HG03025 (cell line): ENCODE results near the gene PPP2R2D.
"Not testable (repeated sequence)": the region's sequence is repeated elsewhere in the genome, so short reads cannot be mapped to it uniquely, and the experiment has no call there.

Source experiments
- ATAC-seq: cut with Tn5 transposase; IDR thresholded peaks from one replicate; pipeline ENCODE4 v1.9.1; 2021; ENCODE audit warnings: mild to moderate bottlenecking, moderate library complexity; ENCODE audit not compliant: unreplicated experiment, low FRiP score

PPP2R2D gene

GRCh38 chr10:131986851-131987250 lies 86.0 kb downstream of the PPP2R2D start:
- ATAC-seq, result not testable (repeated sequence)

GRCh38 chr10:131987301-131987700 lies 86.5 kb downstream of the PPP2R2D start:
- not testable (repeated sequence) for ATAC-seq

GRCh38 chr10:131987786-131988185 lies 87.0 kb downstream of the PPP2R2D start:
- ATAC-seq, result not testable (repeated sequence)

- no peak for ATAC-seq
These were observed 90.9 kb downstream of the PPP2R2D start for GRCh38 chr10:131991726-131992125.

- no peak for ATAC-seq
These were observed 92.5 kb downstream of the PPP2R2D start for GRCh38 chr10:131993275-131993674.

GRCh38 chr10:131994435-131994834 lies 93.6 kb downstream of the PPP2R2D start:
- no peak for ATAC-seq

GRCh38 chr10:131996466-131997365 lies 95.9 kb downstream of the PPP2R2D start:
- no peak for ATAC-seq

- no peak for ATAC-seq
These were observed 96.7 kb downstream of the PPP2R2D start for GRCh38 chr10:131997366-131998049.

GRCh38 chr10:131998050-131998844 lies 97.4 kb downstream of the PPP2R2D start:
- no peak for ATAC-seq

- no peak for ATAC-seq
These were observed 98.3 kb downstream of the PPP2R2D start for GRCh38 chr10:131998845-131999681.

- ATAC-seq, result no peak
These were observed 100.6 kb downstream of the PPP2R2D start for GRCh38 chr10:132001238-132001972.

- ATAC-seq, result no peak
These were observed 101.2 kb downstream of the PPP2R2D start for GRCh38 chr10:132002004-132002403.

GRCh38 chr10:132003282-132003924 lies 102.6 kb downstream of the PPP2R2D start:
- ATAC-seq, result no peak

GRCh38 chr10:132004052-132004451 lies 103.2 kb downstream of the PPP2R2D start:
- ATAC-seq, result no peak

GRCh38 chr10:132005147-132005546 lies 104.3 kb downstream of the PPP2R2D start:
- no peak for ATAC-seq

- ATAC-seq, result no peak
These were observed 106.2 kb downstream of the PPP2R2D start for GRCh38 chr10:132006966-132007365.

GRCh38 chr10:132007681-132008080 lies 106.9 kb downstream of the PPP2R2D start:
- no peak for ATAC-seq
